ENCODE results near the gene SLC30A1.

Gene SLC30A1

GRCh38 chr1:211606914-211607753, 28.2 kb upstream of the SLC30A1 start:
- peak; percentile 97 to 99 for DNase-seq

- peak; percentile 72 to 78 for DNase-seq
Measured at GRCh38 chr1:211606332-211606913, 27.5 kb upstream of the SLC30A1 start.

- peak in 1 of 2 donors; percentile 11 for DNase-seq
Measured at GRCh38 chr1:211605603-211606331, 26.8 kb upstream of the SLC30A1 start.

- no peak for DNase-seq
Measured at GRCh38 chr1:211605034-211605433, 26.1 kb upstream of the SLC30A1 start.

GRCh38 chr1:211604548-211604947, 25.6 kb upstream of the SLC30A1 start:
- DNase-seq, result no peak

GRCh38 chr1:211603713-211604112, 24.8 kb upstream of the SLC30A1 start:
- DNase-seq, result no peak

GRCh38 chr1:211603191-211603701, 24.3 kb upstream of the SLC30A1 start:
- DNase-seq, result no peak

- no peak for DNase-seq
Measured at GRCh38 chr1:211601982-211602670, 23.2 kb upstream of the SLC30A1 start.

GRCh38 chr1:211601159-211601558, 22.2 kb upstream of the SLC30A1 start:
- no peak for DNase-seq

- DNase-seq, result no peak
Measured at GRCh38 chr1:211599250-211599649, 20.3 kb upstream of the SLC30A1 start.

- DNase-seq, result no peak
Measured at GRCh38 chr1:211598514-211598913, 19.6 kb upstream of the SLC30A1 start.

GRCh38 chr1:211596418-211597181, 17.6 kb upstream of the SLC30A1 start:
- no peak for DNase-seq

GRCh38 chr1:211595419-211595818, 16.5 kb upstream of the SLC30A1 start:
- peak in 1 of 2 donors; percentile 35 for DNase-seq

- peak; percentile 46 to 62 for DNase-seq
Measured at GRCh38 chr1:211591980-211592493, 13.1 kb upstream of the SLC30A1 start.

- peak; percentile 91 to 95 for DNase-seq
Measured at GRCh38 chr1:211589782-211590721, 11.1 kb upstream of the SLC30A1 start.

- no peak for DNase-seq
Measured at GRCh38 chr1:211588711-211589110, 9.8 kb upstream of the SLC30A1 start.

GRCh38 chr1:211587123-211587522, 8.2 kb upstream of the SLC30A1 start:
- peak; percentile 36 to 43 for DNase-seq

GRCh38 chr1:211586538-211586937, 7.6 kb upstream of the SLC30A1 start:
- DNase-seq, result no peak

GRCh38 chr1:211583011-211583992, 4.3 kb upstream of the SLC30A1 start:
- peak; percentile 60 to 82 for DNase-seq

Data from inflammatory macrophage (primary cell).